Thyroid gland (tissue), 4 donors: ENCODE measurements around the gene SH3BGR. TPM values are rescaled to one million over a fixed set of nuclear protein-coding genes. Genes with fewer than 3 reads are reported as not detected.

Experiments
- DNase-seq, 2 donors: peaks; one replicate each; pipeline ENCODE4 v3.0.0-alpha.2; 2019
- H3K27ac ChIP-seq, 3 donors: fragments of 200-600 bp; sonication (generic); 1 replicate in 2 of 3; 2 replicates in 1 of 3; pipeline ENCODE4 v1.5.1; 2016 to 2019; ENCODE audit warnings: mild to moderate bottlenecking in 1 of 3, moderate library complexity in 1 of 3
- H3K27me3 ChIP-seq: fragments of 200-600 bp; sonication (generic); one replicate; pipeline ENCODE4 v1.5.1; 2019
- H3K36me3 ChIP-seq, 2 donors: fragments of 200-600 bp; sonication (generic); one replicate each; pipeline ENCODE4 v1.5.1; 2016 to 2019
- H3K4me1 ChIP-seq, 2 donors: fragments of 200-600 bp; sonication (generic); one replicate each; pipeline ENCODE4 v1.5.1; 2017 to 2019
- H3K4me3 ChIP-seq, 3 donors: fragments of 200-600 bp; sonication (generic); replicated peaks in 1 of 3; 1 replicate in 2 of 3; 2 replicates in 1 of 3; pipeline ENCODE4 v1.5.1; 2016; ENCODE audit warnings: mild to moderate bottlenecking in 1 of 3
- H3K9me3 ChIP-seq: fragments of 200-600 bp; sonication (generic); one replicate; pipeline ENCODE4 v1.5.1; 2017
- CTCF ChIP-seq, 6 experiments: fragments of 200-600 bp in 3 of 6; fragments of 450-650 bp in 3 of 6; sonication (generic) in 3 of 6; IDR thresholded peaks; one replicate each; pipeline ENCODE4 v1.5.1; 2016 to 2019; ENCODE audit warnings: antibody characterized with exemption in 6 of 6, mild to moderate bottlenecking in 2 of 6, inconsistent platforms in 1 of 6, moderate library complexity in 1 of 6
- POLR2A ChIP-seq, 2 donors: fragments of 450-650 bp; IDR thresholded peaks; one replicate each; pipeline ENCODE4 v1.6.1; 2017; ENCODE audit warnings: antibody characterized with exemption in 2 of 2, mild to moderate bottlenecking in 2 of 2, moderate library complexity in 1 of 2
- WGBS, 2 donors: methylation state at CpG; one replicate each; pipeline ENCODE4 v1.1.5; 2017; 5-methylcytosine and 5-hydroxymethylcytosine counted together
- intact Hi-C: fragments of 100-400 bp; cut with DNase I; formaldehyde crosslinking; loops from one replicate; pipeline ENCODE4 v1.15.1; 2023
- total RNA-seq, 4 donors: library from RNA; depleted of rRNA; stranded (reverse); fragments of >200 nt; gene quantifications; one replicate each; pipeline ENCODE4 v1.2.3, GENCODE V29; 2016

The SH3BGR gene
- total RNA-seq, 4 donors from 2014 or later: 4.6 to 9.7 (median 7.4) TPM

- no peaks in the 10 kb centered on the region for H3K36me3 ChIP-seq
Measured at GRCh38 chr21:39479814-39480182, 28.0 kb downstream of the SH3BGR start.

GRCh38 chr21:39480271-39480670 lies 28.5 kb downstream of the SH3BGR start:
- Histone ChIP-seq H3K27ac (no peak overlapping the region), H3K4me3 (no peak overlapping the region), H3K27me3 (no peaks in the 10 kb centered on the region), H3K36me3 (no peaks in the 10 kb centered on the region), H3K9me3 (no peaks in the 10 kb centered on the region), H3K4me1 (no peaks in the 10 kb centered on the region)
- intact Hi-C loops: no loop called here
- 91 to 96% methylated on average over 4 of the region's 4 CpGs for WGBS, 2 donors
- DNase-seq: no peak
- TF ChIP-seq CTCF (IDR thresholded peaks at IDR 0.05) (no peak), POLR2A (IDR thresholded peaks at IDR 0.05) (no peak)

More at GRCh38 chr21:39479814-39480182, 28.0 kb downstream of the SH3BGR start:
- TF ChIP-seq POLR2A (IDR thresholded peaks at IDR 0.05) (no peak), CTCF (IDR thresholded peaks at IDR 0.05) (no peak)
- H3K9me3 ChIP-seq: no peaks in the 10 kb centered on the region
- no peak for DNase-seq
- no peak overlapping the region for H3K27ac ChIP-seq
- no peak overlapping the region for H3K4me3 ChIP-seq
- no peaks in the 10 kb centered on the region for H3K4me1 ChIP-seq
- H3K27me3 ChIP-seq: no peaks in the 10 kb centered on the region
- intact Hi-C loops: no loop called here
- 50 to 59% methylated on average over 2 of the region's 2 CpGs for WGBS, 2 donors

GRCh38 chr21:39481886-39482285 lies 30.1 kb downstream of the SH3BGR start:
- no peak overlapping the region for H3K27ac ChIP-seq
- WGBS, 2 donors: 80 to 83% methylated on average over 3 of the region's 3 CpGs
- DNase-seq: no peak
- no peak overlapping the region for H3K4me3 ChIP-seq
- H3K36me3 ChIP-seq: no peaks in the 10 kb centered on the region
- H3K9me3 ChIP-seq: no peaks in the 10 kb centered on the region
- no peaks in the 10 kb centered on the region for H3K27me3 ChIP-seq
- TF ChIP-seq CTCF (IDR thresholded peaks at IDR 0.05) (no peak), POLR2A (IDR thresholded peaks at IDR 0.05) (no peak)
- intact Hi-C loops: no loop called here
- no peaks in the 10 kb centered on the region for H3K4me1 ChIP-seq

- no peaks in the 10 kb centered on the region for H3K4me1 ChIP-seq
- intact Hi-C loops: no loop called here
- TF ChIP-seq CTCF (IDR thresholded peaks at IDR 0.05) (no peak), POLR2A (IDR thresholded peaks at IDR 0.05) (no peak)
- H3K27me3 ChIP-seq: no peaks in the 10 kb centered on the region
- WGBS, 2 donors: 69 to 96% methylated on average over 1 of the region's 1 CpG
- no peak overlapping the region for H3K4me3 ChIP-seq
- H3K9me3 ChIP-seq: no peaks in the 10 kb centered on the region
- no peak for DNase-seq
- H3K36me3 ChIP-seq: no peaks in the 10 kb centered on the region
- H3K27ac ChIP-seq: no peak overlapping the region
Measured at GRCh38 chr21:39483917-39484316, 32.1 kb downstream of the SH3BGR start.

GRCh38 chr21:39484711-39485276 lies 33.0 kb downstream of the SH3BGR start:
- intact Hi-C loops: no loop called here

More at GRCh38 chr21:39484711-39485276, 33.0 kb downstream of the SH3BGR start:
- TF ChIP-seq POLR2A (IDR thresholded peaks at IDR 0.05) (no peak), CTCF (IDR thresholded peaks at IDR 0.05) (no peak)
- Histone ChIP-seq H3K36me3 (no peaks in the 10 kb centered on the region), H3K4me3 (no peak overlapping the region), H3K4me1 (no peaks in the 10 kb centered on the region), H3K27me3 (no peaks in the 10 kb centered on the region), H3K27ac (no peak overlapping the region), H3K9me3 (no peaks in the 10 kb centered on the region)
- DNase-seq: no peak
- 79 to 83% methylated on average over 6 of the region's 6 CpGs for WGBS, 2 donors
